Spleen (tissue), 7 donors: ENCODE data around the gene SHC3.

ENCODE experiments used
- POLR2A ChIP-seq, 3 donors: fragments of 450-650 bp; IDR thresholded peaks; one replicate each; pipeline ENCODE4 v1.5.1; 2017; ENCODE audit warnings: antibody characterized with exemption in 3 of 3, mild to moderate bottlenecking in 1 of 3
- TF ChIP-seq, protein P1 (sequence below), 11 experiments: fragments of 200-600 bp in 7 of 11; fragments of 450-650 bp in 4 of 11; sonication (generic) in 4 of 11; IDR thresholded peaks in 8 of 11; conservative IDR thresholded peaks in 3 of 11; 1 replicate in 7 of 11; 2 replicates in 4 of 11; pipeline versions ENCODE4 v1.4.0 to v1.8.0; 2016 to 2021; ENCODE audit warnings: antibody characterized with exemption in 11 of 11, inconsistent platforms in 4 of 11, mild to moderate bottlenecking in 1 of 11
- donor health status: DM: no; HTN: no; CAD: no; lungs with moderate emphysema.
- donor health status: DM: no; HTN: no; CAD: no.
- donor health status: DM: no; HTN: no; CAD: no.

DNA sequence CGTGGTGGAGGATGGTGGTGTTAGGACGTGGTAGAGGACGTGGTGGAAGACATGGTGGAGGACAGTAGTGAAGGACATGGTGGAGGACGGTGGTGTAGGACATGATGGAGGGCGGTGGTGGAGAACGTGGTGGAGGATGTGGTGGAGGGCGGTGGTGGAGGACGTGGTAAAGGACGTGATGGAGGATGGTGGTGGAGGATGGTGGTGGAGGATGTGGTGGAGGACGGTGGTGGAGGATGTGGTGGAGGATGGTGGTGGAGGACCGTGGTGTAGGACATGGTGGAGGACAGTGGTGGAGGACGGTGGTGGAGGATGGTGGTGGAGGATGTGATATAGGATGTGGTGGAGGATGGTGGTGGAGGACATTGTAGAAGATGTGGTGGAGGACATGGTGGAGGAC is 119.7 kb downstream of the SHC3 start:
- TF ChIP-seq, protein P1, sequence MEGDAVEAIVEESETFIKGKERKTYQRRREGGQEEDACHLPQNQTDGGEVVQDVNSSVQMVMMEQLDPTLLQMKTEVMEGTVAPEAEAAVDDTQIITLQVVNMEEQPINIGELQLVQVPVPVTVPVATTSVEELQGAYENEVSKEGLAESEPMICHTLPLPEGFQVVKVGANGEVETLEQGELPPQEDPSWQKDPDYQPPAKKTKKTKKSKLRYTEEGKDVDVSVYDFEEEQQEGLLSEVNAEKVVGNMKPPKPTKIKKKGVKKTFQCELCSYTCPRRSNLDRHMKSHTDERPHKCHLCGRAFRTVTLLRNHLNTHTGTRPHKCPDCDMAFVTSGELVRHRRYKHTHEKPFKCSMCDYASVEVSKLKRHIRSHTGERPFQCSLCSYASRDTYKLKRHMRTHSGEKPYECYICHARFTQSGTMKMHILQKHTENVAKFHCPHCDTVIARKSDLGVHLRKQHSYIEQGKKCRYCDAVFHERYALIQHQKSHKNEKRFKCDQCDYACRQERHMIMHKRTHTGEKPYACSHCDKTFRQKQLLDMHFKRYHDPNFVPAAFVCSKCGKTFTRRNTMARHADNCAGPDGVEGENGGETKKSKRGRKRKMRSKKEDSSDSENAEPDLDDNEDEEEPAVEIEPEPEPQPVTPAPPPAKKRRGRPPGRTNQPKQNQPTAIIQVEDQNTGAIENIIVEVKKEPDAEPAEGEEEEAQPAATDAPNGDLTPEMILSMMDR (IDR thresholded peaks at IDR 0.05 in 8 of 11, conservative IDR thresholded peaks at IDR 0.05 in 3 of 11): no peak
- TF ChIP-seq POLR2A (IDR thresholded peaks at IDR 0.05): no peak
